WTC11 (cell line): Measurements from ENCODE around the gene ADAMTS15. TPM values are rescaled to one million over a fixed set of nuclear protein-coding genes. Genes with fewer than 3 reads are reported as not detected.

Experiments used
- ATAC-seq: fragments of 200-7000 bp; cut with Tn5 transposase; 2 replicates; pipeline ENCODE4 v1.10.0; 2021; ENCODE audit warnings: mild to moderate bottlenecking, moderate library complexity
- CTCF ChIA-PET: fragments of 300-600 bp; sonication (Branson Sonifier 250); formaldehyde crosslinking; loops from one replicate; lab custom pipeline; 2021; ENCODE audit warnings: antibody characterized with exemption; lab: Charles Lee
- POLR2A ChIA-PET: fragments of 350-600 bp; sonication (Branson Sonifier 250); formaldehyde crosslinking; loops from one replicate; lab custom pipeline; 2021; ENCODE audit warnings: antibody characterized with exemption; lab: Charles Lee
- DNase-seq: peaks from one replicate; pipeline ENCODE4 v3.0.0; 2021; ENCODE audit warnings: low spot score
- H3K27ac Mint-ChIP-seq: 2 replicates; pipeline ENCODE4 v1.8.0; 2021; ENCODE audit warnings: mixed read lengths
- H3K27me3 Mint-ChIP-seq: 2 replicates; pipeline ENCODE4 v1.8.0; 2021; ENCODE audit warnings: low read depth, mild to moderate bottlenecking, moderate library complexity, mixed read lengths
- H3K36me3 Mint-ChIP-seq: 2 replicates; pipeline ENCODE4 v1.8.0; 2021; ENCODE audit warnings: mixed read lengths
- H3K4me1 Mint-ChIP-seq: 2 replicates; pipeline ENCODE4 v1.8.0; 2022; ENCODE audit warnings: mixed read lengths
- H3K4me3 Mint-ChIP-seq: 2 replicates; pipeline ENCODE4 v1.8.0; 2021; ENCODE audit warnings: mild to moderate bottlenecking, moderate library complexity, mixed read lengths
- H3K9me3 Mint-ChIP-seq: 2 replicates; pipeline ENCODE4 v1.8.0; 2021; ENCODE audit warnings: mixed read lengths
- EMX1 ChIP-seq: fragments of 250-450 bp; sonication (Bioruptor Pico); IDR thresholded peaks from 2 replicates; pipeline ENCODE4 v1.8.0; 2021; ENCODE audit warnings: mild to moderate bottlenecking
- JAZF1 ChIP-seq: fragments of 250-450 bp; sonication (Bioruptor Pico); IDR thresholded peaks from 2 replicates; pipeline ENCODE4 v1.9.0; 2021; ENCODE audit warnings: moderate library complexity, mild to moderate bottlenecking, inconsistent platforms
- NR2C2 ChIP-seq: sonication (generic); formaldehyde crosslinking; IDR thresholded peaks from 2 replicates; pipeline ENCODE4 v1.8.0; 2022; ENCODE audit warnings: mild to moderate bottlenecking, missing genetic modification reagents
- PRRX2 ChIP-seq: fragments of 250-450 bp; sonication (Bioruptor Pico); IDR thresholded peaks from 2 replicates; pipeline ENCODE4 v1.8.0; 2021; ENCODE audit warnings: mild to moderate bottlenecking
- RELA ChIP-seq: sonication (generic); formaldehyde crosslinking; IDR thresholded peaks from 2 replicates; pipeline ENCODE4 v1.8.1; 2022; ENCODE audit warnings: missing genetic modification reagents, mild to moderate bottlenecking, borderline replicate concordance
- TEAD4 ChIP-seq: sonication (generic); formaldehyde crosslinking; IDR thresholded peaks from 2 replicates; pipeline ENCODE4 v1.8.0; 2022; ENCODE audit warnings: mild to moderate bottlenecking, missing genetic modification reagents
- ZNF219 ChIP-seq: sonication (generic); formaldehyde crosslinking; IDR thresholded peaks from 2 replicates; pipeline ENCODE4 v1.8.0; 2023; ENCODE audit warnings: missing genetic modification reagents, mild to moderate bottlenecking, borderline replicate concordance
- ZNF263 ChIP-seq: sonication (generic); formaldehyde crosslinking; IDR thresholded peaks from 2 replicates; pipeline ENCODE4 v1.8.1; 2022; ENCODE audit warnings: low read depth, mild to moderate bottlenecking, moderate library complexity, missing genetic modification reagents
- total RNA-seq: library from RNA; stranded (reverse); gene quantifications from 3 replicates; pipeline ENCODE4 v1.2.3, GENCODE V29; 2021
- TF ChIP-seq, protein P1 (sequence below): sonication (generic); formaldehyde crosslinking; IDR thresholded peaks from 2 replicates; pipeline ENCODE4 v1.8.0; 2022; ENCODE audit warnings: missing genetic modification reagents
- TF ChIP-seq, protein P2 (sequence below): fragments of 250-450 bp; sonication (Bioruptor Pico); IDR thresholded peaks from 2 replicates; pipeline ENCODE4 v1.9.0; 2021; ENCODE audit warnings: mild to moderate bottlenecking
- TF ChIP-seq, protein P3 (sequence below): fragments of 200-600 bp; IDR thresholded peaks from 2 replicates; pipeline ENCODE4 v1.8.0; 2022; ENCODE audit warnings: antibody characterized with exemption
- TF ChIP-seq, protein P4 (sequence below): sonication (generic); formaldehyde crosslinking; IDR thresholded peaks from 2 replicates; pipeline ENCODE4 v1.8.1; 2023; ENCODE audit warnings: mild to moderate bottlenecking, missing genetic modification reagents

Gene ADAMTS15
- total RNA-seq, 1 experiment from 2014 or later, result 3.7 TPM

DNA sequence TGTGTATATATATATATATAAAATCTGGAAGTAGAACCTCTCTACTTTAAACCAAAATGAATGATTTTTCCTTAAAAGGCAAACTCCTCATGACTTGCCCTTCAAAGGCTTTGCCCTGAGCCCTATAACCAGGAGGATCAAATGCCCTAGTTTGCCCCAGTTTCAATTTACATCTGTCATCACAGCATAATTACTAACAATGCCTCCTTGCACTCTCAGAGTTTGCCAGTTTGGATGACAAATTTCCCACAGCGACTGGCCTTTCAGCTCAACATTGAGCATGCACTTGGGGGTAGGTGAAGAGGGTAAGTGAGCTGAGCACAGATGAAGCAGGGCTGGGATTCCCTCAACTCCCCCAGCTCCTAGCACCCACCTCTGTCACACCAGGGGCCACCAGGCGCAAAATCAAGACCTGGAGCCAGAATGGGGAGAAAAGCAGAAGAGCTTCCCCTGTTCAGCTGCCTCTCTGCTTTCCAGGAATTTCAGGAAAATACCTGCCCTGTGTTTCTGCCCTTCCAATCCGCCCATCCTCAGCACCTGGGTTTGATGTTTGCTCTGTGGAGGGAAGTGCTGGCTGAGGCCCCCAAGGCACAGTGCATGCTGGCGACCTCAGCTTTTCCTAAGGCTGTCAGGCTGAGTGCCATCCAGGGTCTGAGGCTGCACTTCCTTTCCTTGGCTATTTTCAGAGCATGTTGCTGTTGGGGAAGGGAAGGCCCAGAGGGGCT is 67.5 kb downstream of the ADAMTS15 start:
- ChIA-PET CTCF (interaction anchor here (0.5 to 1.9 kb wide), 5 partner anchors 19 to 346 kb away, joined by 3 to 5 read pairs (median 3); no protein-coding TSS in a partner anchor), POLR2A (no interaction called here)
- Mint-ChIP-seq H3K4me1 (peaks cover 27% of the 10 kb centered on the region), H3K36me3 (no peaks in the 10 kb centered on the region), H3K4me3 (no peak overlapping the region), H3K9me3 (peaks cover 8% of the 10 kb centered on the region; the same call in 1 of the 2 replicates), H3K27ac (no peak overlapping the region), H3K27me3 (no peaks in the 10 kb centered on the region)
- TF ChIP-seq, protein P1, sequence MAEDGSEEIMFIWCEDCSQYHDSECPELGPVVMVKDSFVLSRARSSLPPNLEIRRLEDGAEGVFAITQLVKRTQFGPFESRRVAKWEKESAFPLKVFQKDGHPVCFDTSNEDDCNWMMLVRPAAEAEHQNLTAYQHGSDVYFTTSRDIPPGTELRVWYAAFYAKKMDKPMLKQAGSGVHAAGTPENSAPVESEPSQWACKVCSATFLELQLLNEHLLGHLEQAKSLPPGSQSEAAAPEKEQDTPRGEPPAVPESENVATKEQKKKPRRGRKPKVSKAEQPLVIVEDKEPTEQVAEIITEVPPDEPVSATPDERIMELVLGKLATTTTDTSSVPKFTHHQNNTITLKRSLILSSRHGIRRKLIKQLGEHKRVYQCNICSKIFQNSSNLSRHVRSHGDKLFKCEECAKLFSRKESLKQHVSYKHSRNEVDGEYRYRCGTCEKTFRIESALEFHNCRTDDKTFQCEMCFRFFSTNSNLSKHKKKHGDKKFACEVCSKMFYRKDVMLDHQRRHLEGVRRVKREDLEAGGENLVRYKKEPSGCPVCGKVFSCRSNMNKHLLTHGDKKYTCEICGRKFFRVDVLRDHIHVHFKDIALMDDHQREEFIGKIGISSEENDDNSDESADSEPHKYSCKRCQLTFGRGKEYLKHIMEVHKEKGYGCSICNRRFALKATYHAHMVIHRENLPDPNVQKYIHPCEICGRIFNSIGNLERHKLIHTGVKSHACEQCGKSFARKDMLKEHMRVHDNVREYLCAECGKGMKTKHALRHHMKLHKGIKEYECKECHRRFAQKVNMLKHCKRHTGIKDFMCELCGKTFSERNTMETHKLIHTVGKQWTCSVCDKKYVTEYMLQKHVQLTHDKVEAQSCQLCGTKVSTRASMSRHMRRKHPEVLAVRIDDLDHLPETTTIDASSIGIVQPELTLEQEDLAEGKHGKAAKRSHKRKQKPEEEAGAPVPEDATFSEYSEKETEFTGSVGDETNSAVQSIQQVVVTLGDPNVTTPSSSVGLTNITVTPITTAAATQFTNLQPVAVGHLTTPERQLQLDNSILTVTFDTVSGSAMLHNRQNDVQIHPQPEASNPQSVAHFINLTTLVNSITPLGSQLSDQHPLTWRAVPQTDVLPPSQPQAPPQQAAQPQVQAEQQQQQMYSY, result peak; percentile 89
- TF ChIP-seq, protein P2, sequence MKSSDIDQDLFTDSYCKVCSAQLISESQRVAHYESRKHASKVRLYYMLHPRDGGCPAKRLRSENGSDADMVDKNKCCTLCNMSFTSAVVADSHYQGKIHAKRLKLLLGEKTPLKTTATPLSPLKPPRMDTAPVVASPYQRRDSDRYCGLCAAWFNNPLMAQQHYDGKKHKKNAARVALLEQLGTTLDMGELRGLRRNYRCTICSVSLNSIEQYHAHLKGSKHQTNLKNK (CRISPR knock-in tag), result no peak
- no peak for DNase-seq
- peak; percentile 75 for ATAC-seq

DNA sequence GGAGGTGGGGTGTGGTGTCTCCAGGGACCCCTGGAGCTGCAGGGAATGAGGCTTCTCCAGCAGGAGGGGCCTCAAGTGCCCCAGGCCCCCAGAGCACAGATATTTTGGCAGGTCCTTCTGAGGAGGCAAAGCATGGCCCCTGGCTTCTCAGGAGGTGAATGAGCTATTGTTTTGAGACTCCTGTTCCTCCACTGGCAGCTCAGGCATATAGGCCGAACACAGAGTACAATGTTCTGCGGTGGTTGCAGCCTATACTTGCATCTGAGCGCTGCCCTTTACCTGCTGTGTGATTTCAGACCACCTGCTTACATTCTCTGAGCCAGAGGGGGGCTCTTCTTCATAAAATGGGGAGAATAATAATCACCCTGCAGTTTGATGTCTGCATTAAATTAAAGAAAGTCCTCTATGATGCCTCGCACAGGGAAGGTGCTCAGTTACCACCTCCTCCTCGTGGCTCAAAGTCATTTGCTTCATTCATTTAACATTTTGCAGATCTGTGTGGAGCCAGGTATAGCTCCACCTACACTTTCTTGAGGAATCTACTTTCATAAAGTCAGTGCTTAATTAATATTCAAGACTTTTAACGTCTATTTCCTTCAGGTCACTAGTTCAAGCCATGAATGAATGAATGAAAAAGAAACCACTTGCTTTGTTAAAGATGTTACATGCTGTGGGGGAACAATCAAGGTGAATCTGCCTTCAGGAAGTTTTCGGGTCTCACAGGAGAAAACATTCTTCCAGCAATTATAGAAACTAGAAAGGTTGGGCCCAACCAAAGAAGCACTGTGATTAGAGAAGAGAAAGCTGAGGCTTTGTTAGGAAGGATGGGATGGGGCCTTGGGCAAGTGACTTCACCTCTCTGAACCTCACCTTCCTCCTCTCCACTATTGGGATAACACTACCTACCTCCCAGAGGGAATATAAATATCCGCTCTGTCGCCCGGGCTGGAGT is 68.4 kb downstream of the ADAMTS15 start:
- Mint-ChIP-seq H3K27ac (peak overlapping the region; percentile 54; the same call in 1 of the 2 replicates), H3K27me3 (no peaks in the 10 kb centered on the region), H3K36me3 (no peaks in the 10 kb centered on the region), H3K9me3 (peaks cover 8% of the 10 kb centered on the region; the same call in 1 of the 2 replicates), H3K4me3 (no peak overlapping the region), H3K4me1 (peaks cover 29% of the 10 kb centered on the region)
- TF ChIP-seq TEAD4 (CRISPR knock-in tag) (no peak), JAZF1 (no peak), ZNF263 (CRISPR knock-in tag) (no peak), NR2C2 (CRISPR knock-in tag) (no peak), PRRX2 (CRISPR knock-in tag) (no peak), ZNF219 (CRISPR knock-in tag) (no peak), RELA (CRISPR knock-in tag) (no peak)
- TF ChIP-seq, protein P3, sequence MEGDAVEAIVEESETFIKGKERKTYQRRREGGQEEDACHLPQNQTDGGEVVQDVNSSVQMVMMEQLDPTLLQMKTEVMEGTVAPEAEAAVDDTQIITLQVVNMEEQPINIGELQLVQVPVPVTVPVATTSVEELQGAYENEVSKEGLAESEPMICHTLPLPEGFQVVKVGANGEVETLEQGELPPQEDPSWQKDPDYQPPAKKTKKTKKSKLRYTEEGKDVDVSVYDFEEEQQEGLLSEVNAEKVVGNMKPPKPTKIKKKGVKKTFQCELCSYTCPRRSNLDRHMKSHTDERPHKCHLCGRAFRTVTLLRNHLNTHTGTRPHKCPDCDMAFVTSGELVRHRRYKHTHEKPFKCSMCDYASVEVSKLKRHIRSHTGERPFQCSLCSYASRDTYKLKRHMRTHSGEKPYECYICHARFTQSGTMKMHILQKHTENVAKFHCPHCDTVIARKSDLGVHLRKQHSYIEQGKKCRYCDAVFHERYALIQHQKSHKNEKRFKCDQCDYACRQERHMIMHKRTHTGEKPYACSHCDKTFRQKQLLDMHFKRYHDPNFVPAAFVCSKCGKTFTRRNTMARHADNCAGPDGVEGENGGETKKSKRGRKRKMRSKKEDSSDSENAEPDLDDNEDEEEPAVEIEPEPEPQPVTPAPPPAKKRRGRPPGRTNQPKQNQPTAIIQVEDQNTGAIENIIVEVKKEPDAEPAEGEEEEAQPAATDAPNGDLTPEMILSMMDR, result no peak
- POLR2A ChIA-PET, result no interaction called here
- DNase-seq, result no peak
- CTCF ChIA-PET, result interaction anchor here (0.6 to 1.9 kb wide), 4 partner anchors 18 to 345 kb away, joined by 3 to 5 read pairs (median 3); no protein-coding TSS in a partner anchor
- ATAC-seq, result peak; percentile 65

DNA sequence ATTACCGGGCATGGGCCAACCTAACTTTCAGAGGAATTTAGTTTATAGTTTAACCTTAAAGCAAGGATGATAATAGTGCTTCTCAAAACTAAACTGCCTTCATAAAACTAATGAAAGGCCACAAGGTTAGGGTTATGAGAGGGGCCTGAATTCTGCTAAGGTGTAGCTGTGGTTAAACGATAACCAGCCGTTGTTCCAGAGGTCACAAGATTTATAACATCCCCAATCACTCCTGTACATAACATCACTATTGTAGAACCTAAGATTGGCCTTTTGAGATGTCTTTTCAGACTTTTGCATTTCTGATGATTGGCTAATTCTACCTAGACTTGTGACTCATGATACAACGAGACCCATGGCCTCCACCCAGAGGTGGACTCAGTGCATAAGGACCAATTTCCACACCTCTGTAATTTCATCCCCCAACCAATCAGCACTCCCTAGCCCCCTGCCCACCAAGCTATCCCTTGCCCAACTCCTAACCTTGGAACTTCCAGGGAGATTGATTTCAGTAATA is 69.8 kb downstream of the ADAMTS15 start:
- peaks cover 8% of the 10 kb centered on the region; the same call in 1 of the 2 replicates for H3K9me3 Mint-ChIP-seq
- no peak overlapping the region for H3K27ac Mint-ChIP-seq
- H3K4me3 Mint-ChIP-seq, result no peak overlapping the region
- ATAC-seq (no peak), DNase-seq (no peak)
- H3K4me1 Mint-ChIP-seq, result peaks cover 42% of the 10 kb centered on the region
- H3K27me3 Mint-ChIP-seq, result peaks cover 3% of the 10 kb centered on the region; the same call in 1 of the 2 replicates
- H3K36me3 Mint-ChIP-seq, result no peaks in the 10 kb centered on the region
- ChIA-PET CTCF (interaction anchor here (0.8 kb wide), 1 partner anchor 309 kb away, joined by 3 read pairs; no protein-coding TSS in a partner anchor), POLR2A (no interaction called here)
- TF ChIP-seq EMX1 (CRISPR knock-in tag), result no peak
- TF ChIP-seq, protein P4, sequence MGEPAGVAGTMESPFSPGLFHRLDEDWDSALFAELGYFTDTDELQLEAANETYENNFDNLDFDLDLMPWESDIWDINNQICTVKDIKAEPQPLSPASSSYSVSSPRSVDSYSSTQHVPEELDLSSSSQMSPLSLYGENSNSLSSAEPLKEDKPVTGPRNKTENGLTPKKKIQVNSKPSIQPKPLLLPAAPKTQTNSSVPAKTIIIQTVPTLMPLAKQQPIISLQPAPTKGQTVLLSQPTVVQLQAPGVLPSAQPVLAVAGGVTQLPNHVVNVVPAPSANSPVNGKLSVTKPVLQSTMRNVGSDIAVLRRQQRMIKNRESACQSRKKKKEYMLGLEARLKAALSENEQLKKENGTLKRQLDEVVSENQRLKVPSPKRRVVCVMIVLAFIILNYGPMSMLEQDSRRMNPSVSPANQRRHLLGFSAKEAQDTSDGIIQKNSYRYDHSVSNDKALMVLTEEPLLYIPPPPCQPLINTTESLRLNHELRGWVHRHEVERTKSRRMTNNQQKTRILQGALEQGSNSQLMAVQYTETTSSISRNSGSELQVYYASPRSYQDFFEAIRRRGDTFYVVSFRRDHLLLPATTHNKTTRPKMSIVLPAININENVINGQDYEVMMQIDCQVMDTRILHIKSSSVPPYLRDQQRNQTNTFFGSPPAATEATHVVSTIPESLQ, result no peak
